MM.1S (cell line): ENCODE data around the gene SIRT7.

Experiments
- DNase-seq: peaks from one replicate; pipeline ENCODE4 v3.0.0-alpha.2; 2015
- H2AFZ ChIP-seq: fragments of 300-600 bp; sonication (generic); 2 replicates; pipeline ENCODE4 v1.6.0; 2016; ENCODE audit warnings: antibody characterized with exemption, low read length
- H3F3A ChIP-seq: fragments of 300-600 bp; sonication (generic); 2 replicates; pipeline ENCODE4 v1.6.1; 2016; ENCODE audit warnings: mild to moderate bottlenecking, antibody characterized with exemption, low read length, moderate library complexity, mixed read lengths; ENCODE audit not compliant: insufficient read depth
- H3K27ac ChIP-seq: fragments of 300-600 bp; sonication (generic); 2 replicates; pipeline ENCODE4 v1.5.1; 2016; ENCODE audit warnings: mild to moderate bottlenecking, low read length
- H3K27me3 ChIP-seq: fragments of 300-600 bp; sonication (generic); replicated peaks from 2 replicates; pipeline ENCODE4 v1.6.0; 2016; ENCODE audit warnings: low read length; ENCODE audit not compliant: insufficient read depth
- H3K36me3 ChIP-seq: fragments of 300-600 bp; sonication (generic); replicated peaks from 2 replicates; pipeline ENCODE4 v1.6.1; 2016; ENCODE audit warnings: mild to moderate bottlenecking, low read length, mixed read lengths; ENCODE audit not compliant: insufficient read depth
- H3K4me1 ChIP-seq: fragments of 300-600 bp; sonication (generic); 2 replicates; pipeline ENCODE4 v1.6.1; 2016; ENCODE audit warnings: low read length, mixed read lengths
- H3K4me2 ChIP-seq: fragments of 300-600 bp; sonication (generic); 2 replicates; pipeline ENCODE4 v1.6.0; 2016; ENCODE audit warnings: low read depth, low read length
- H3K4me3 ChIP-seq: fragments of 300-600 bp; sonication (generic); 2 replicates; pipeline ENCODE4 v1.5.1; 2016; ENCODE audit warnings: low read length, mixed read lengths
- H3K79me2 ChIP-seq: fragments of 300-600 bp; sonication (generic); 2 replicates; pipeline ENCODE4 v1.6.1; 2016; ENCODE audit warnings: mixed run types, low read length, mixed read lengths
- H3K9ac ChIP-seq: fragments of 300-600 bp; sonication (generic); 2 replicates; pipeline ENCODE4 v1.6.1; 2016; ENCODE audit warnings: low read length, mixed read lengths
- H3K9me2 ChIP-seq: fragments of 300-600 bp; sonication (generic); replicated peaks from 2 replicates; pipeline ENCODE4 v1.6.1; 2016; ENCODE audit warnings: mild to moderate bottlenecking, low read length, mixed read lengths; ENCODE audit not compliant: insufficient read depth
- H3K9me3 ChIP-seq: fragments of 300-600 bp; sonication (generic); replicated peaks from 2 replicates; pipeline ENCODE4 v1.6.1; 2016; ENCODE audit warnings: mild to moderate bottlenecking, low read length, mixed read lengths; ENCODE audit not compliant: insufficient read depth
- H4K20me1 ChIP-seq: fragments of 300-600 bp; sonication (generic); 2 replicates; pipeline ENCODE4 v1.6.1; 2016; ENCODE audit warnings: mild to moderate bottlenecking, low read length, moderate library complexity, mixed read lengths; ENCODE audit not compliant: insufficient read depth
- EZH2 ChIP-seq: fragments of 300-600 bp; sonication (generic); optimal IDR thresholded peaks from 2 replicates; pipeline ENCODE3; 2017; ENCODE audit warnings: low read depth, mild to moderate bottlenecking, antibody characterized with exemption, low read length, mixed read lengths
- EZH2phosphoT487 ChIP-seq: fragments of 300-600 bp; sonication (generic); IDR thresholded peaks from 2 replicates; pipeline ENCODE4 v1.6.1; 2018; ENCODE audit warnings: antibody characterized with exemption, low read length
- TF ChIP-seq, protein P1 (sequence below): fragments of 300-600 bp; sonication (generic); IDR thresholded peaks from 2 replicates; pipeline ENCODE4 v1.5.1; 2016; ENCODE audit warnings: antibody characterized with exemption, low read length, mixed read lengths

Gene SIRT7

DNA sequence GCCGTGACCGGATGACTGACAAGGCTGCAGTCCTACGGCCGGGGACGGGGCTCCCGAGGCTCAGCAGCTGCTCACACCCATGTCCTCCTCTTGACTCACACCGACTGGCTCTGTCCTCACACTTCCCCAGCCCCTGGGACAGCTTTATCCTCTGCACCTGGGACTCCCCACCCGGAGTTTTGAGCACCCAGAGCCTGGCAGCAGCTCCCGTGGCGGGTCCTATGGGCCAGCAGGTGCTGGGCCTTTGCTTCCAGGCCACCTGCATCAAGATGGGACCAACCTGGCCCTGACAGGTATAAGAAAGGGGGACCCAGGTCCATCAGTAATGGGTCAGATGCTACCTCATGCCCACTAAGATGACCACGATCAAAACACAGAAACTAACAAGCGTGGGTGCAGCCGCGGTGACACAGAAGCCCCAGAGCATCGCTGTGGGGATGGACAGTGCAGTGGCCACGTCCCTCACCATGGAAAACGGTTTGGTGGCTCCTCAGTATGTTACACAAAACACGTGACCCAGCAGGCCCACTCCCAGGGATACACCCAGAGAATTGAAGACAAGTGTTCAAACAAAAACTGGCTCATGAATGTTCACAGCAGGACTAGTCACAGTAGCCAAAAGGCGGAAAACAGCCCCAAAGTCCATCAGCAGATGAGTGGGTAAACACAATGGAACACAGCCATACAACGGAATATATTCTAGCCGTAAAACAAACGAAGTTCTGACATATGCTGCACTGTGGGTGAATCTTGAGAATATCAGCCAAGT is 46.3 kb upstream of the SIRT7 start:
- TF ChIP-seq, protein P1, sequence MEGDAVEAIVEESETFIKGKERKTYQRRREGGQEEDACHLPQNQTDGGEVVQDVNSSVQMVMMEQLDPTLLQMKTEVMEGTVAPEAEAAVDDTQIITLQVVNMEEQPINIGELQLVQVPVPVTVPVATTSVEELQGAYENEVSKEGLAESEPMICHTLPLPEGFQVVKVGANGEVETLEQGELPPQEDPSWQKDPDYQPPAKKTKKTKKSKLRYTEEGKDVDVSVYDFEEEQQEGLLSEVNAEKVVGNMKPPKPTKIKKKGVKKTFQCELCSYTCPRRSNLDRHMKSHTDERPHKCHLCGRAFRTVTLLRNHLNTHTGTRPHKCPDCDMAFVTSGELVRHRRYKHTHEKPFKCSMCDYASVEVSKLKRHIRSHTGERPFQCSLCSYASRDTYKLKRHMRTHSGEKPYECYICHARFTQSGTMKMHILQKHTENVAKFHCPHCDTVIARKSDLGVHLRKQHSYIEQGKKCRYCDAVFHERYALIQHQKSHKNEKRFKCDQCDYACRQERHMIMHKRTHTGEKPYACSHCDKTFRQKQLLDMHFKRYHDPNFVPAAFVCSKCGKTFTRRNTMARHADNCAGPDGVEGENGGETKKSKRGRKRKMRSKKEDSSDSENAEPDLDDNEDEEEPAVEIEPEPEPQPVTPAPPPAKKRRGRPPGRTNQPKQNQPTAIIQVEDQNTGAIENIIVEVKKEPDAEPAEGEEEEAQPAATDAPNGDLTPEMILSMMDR: no peak
- no peak for TF ChIP-seq EZH2phosphoT487
- no peak for TF ChIP-seq EZH2
- H3K27me3 ChIP-seq: peaks cover 66% of the 10 kb centered on the region
- H3K9me3 ChIP-seq: no peaks in the 10 kb centered on the region
- no peaks in the 10 kb centered on the region for H3K4me1 ChIP-seq
- H3K36me3 ChIP-seq: no peaks in the 10 kb centered on the region
- H2AFZ ChIP-seq: no peak overlapping the region
- H3K4me2 ChIP-seq: no peak overlapping the region
- no peak overlapping the region for H3K4me3 ChIP-seq
- DNase-seq: no peak
- H4K20me1 ChIP-seq: no peaks in the 10 kb centered on the region
- H3K9me2 ChIP-seq: no peaks in the 10 kb centered on the region
- H3K27ac ChIP-seq: no peak overlapping the region
- no peaks in the 10 kb centered on the region for H3K79me2 ChIP-seq
- H3F3A ChIP-seq: no peaks in the 10 kb centered on the region
- no peak overlapping the region for H3K9ac ChIP-seq

GRCh38 chr17:81962499-81963441 is 44.8 kb upstream of the SIRT7 start:
- H3K9me2 ChIP-seq: no peaks in the 10 kb centered on the region
- no peaks in the 10 kb centered on the region for H3F3A ChIP-seq
- H4K20me1 ChIP-seq: no peaks in the 10 kb centered on the region
- H3K9ac ChIP-seq: no peak overlapping the region
- no peak overlapping the region for H3K4me2 ChIP-seq
- no peak overlapping the region for H3K4me3 ChIP-seq
- no peaks in the 10 kb centered on the region for H3K4me1 ChIP-seq
- no peaks in the 10 kb centered on the region for H3K79me2 ChIP-seq
- H3K9me3 ChIP-seq: no peaks in the 10 kb centered on the region
- H2AFZ ChIP-seq: no peak overlapping the region
- DNase-seq: no peak
- peaks cover 81% of the 10 kb centered on the region for H3K27me3 ChIP-seq
- H3K27ac ChIP-seq: no peak overlapping the region
- H3K36me3 ChIP-seq: no peaks in the 10 kb centered on the region
- TF ChIP-seq EZH2phosphoT487: no peak

- Histone ChIP-seq H3K79me2 (no peaks in the 10 kb centered on the region), H3K27ac (no peak overlapping the region), H3K4me1 (no peaks in the 10 kb centered on the region), H3K27me3 (peaks cover 82% of the 10 kb centered on the region), H4K20me1 (no peaks in the 10 kb centered on the region), H2AFZ (no peak overlapping the region), H3K36me3 (no peaks in the 10 kb centered on the region), H3K4me2 (no peak overlapping the region), H3K9me3 (no peaks in the 10 kb centered on the region), H3K4me3 (no peak overlapping the region), H3K9ac (no peak overlapping the region), H3K9me2 (no peaks in the 10 kb centered on the region), H3F3A (no peaks in the 10 kb centered on the region)
- TF ChIP-seq EZH2phosphoT487 (no peak), EZH2 (no peak)
- TF ChIP-seq, protein P1: no peak
- no peak for DNase-seq
These were observed 43.8 kb upstream of the SIRT7 start for GRCh38 chr17:81961521-81962498.
